Measurements from ENCODE around the gene GATA6.

Gene GATA6

GRCh38 chr18:22169011-22169888, at the start of gene GATA6:
Gene GATA6, plus strand, starts transcription at chr18:22169589. Its CDS starts 1,556 bp downstream, at chr18:22171145.
- DNase-seq (ENCODE audit: low spot score): peak; percentile 93

GRCh38 chr18:22124970-22125369, 44.4 kb upstream of the GATA6 start:
- DNase-seq (ENCODE audit: low spot score): no peak

- DNase-seq (ENCODE audit: low spot score): no peak
These were observed 40.4 kb upstream of the GATA6 start for GRCh38 chr18:22128954-22129353.

- no peak for DNase-seq (ENCODE audit: low spot score)
These were observed 39.6 kb upstream of the GATA6 start for GRCh38 chr18:22129778-22130177.

GRCh38 chr18:22132258-22132657, 37.1 kb upstream of the GATA6 start:
- no peak for DNase-seq (ENCODE audit: low spot score)

- DNase-seq (ENCODE audit: low spot score): no peak
These were observed 36.6 kb upstream of the GATA6 start for GRCh38 chr18:22132763-22133162.

- peak; percentile 29 for DNase-seq (ENCODE audit: low spot score)
These were observed 33.0 kb upstream of the GATA6 start for GRCh38 chr18:22136395-22136794.

- no peak for DNase-seq (ENCODE audit: low spot score)
These were observed 28.2 kb upstream of the GATA6 start for GRCh38 chr18:22141211-22141610.

GRCh38 chr18:22143347-22144340, 25.7 kb upstream of the GATA6 start:
- no peak for DNase-seq (ENCODE audit: low spot score)

- DNase-seq (ENCODE audit: low spot score): no peak
These were observed 24.2 kb upstream of the GATA6 start for GRCh38 chr18:22145160-22145559.

- no peak for DNase-seq (ENCODE audit: low spot score)
These were observed 19.7 kb upstream of the GATA6 start for GRCh38 chr18:22149710-22150109.

GRCh38 chr18:22152093-22152492, 17.3 kb upstream of the GATA6 start:
- no peak for DNase-seq (ENCODE audit: low spot score)

- DNase-seq (ENCODE audit: low spot score): no peak
These were observed 16.0 kb upstream of the GATA6 start for GRCh38 chr18:22153428-22153827.

GRCh38 chr18:22155584-22155983, 13.8 kb upstream of the GATA6 start:
- DNase-seq (ENCODE audit: low spot score): no peak

- no peak for DNase-seq (ENCODE audit: low spot score)
These were observed 10.4 kb upstream of the GATA6 start for GRCh38 chr18:22159014-22159413.

- no peak for DNase-seq (ENCODE audit: low spot score)
These were observed 8.3 kb upstream of the GATA6 start for GRCh38 chr18:22161090-22161489.

- DNase-seq (ENCODE audit: low spot score): no peak
These were observed 5.8 kb upstream of the GATA6 start for GRCh38 chr18:22163416-22164161.

- no peak for DNase-seq (ENCODE audit: low spot score)
These were observed 4.9 kb upstream of the GATA6 start for GRCh38 chr18:22164337-22165048.

GRCh38 chr18:22165049-22165602, 4.3 kb upstream of the GATA6 start:
- DNase-seq (ENCODE audit: low spot score): no peak

- no peak for DNase-seq (ENCODE audit: low spot score)
These were observed 3.8 kb upstream of the GATA6 start for GRCh38 chr18:22165603-22166068.
